ENCODE measurements around the gene MGAT4A. TPM values are rescaled to one million over a fixed set of nuclear protein-coding genes. Genes with fewer than 3 reads are reported as not detected.

The MGAT4A gene
- total RNA-seq, 1 donor from 2014 or later, result 1.7 TPM

DNA sequence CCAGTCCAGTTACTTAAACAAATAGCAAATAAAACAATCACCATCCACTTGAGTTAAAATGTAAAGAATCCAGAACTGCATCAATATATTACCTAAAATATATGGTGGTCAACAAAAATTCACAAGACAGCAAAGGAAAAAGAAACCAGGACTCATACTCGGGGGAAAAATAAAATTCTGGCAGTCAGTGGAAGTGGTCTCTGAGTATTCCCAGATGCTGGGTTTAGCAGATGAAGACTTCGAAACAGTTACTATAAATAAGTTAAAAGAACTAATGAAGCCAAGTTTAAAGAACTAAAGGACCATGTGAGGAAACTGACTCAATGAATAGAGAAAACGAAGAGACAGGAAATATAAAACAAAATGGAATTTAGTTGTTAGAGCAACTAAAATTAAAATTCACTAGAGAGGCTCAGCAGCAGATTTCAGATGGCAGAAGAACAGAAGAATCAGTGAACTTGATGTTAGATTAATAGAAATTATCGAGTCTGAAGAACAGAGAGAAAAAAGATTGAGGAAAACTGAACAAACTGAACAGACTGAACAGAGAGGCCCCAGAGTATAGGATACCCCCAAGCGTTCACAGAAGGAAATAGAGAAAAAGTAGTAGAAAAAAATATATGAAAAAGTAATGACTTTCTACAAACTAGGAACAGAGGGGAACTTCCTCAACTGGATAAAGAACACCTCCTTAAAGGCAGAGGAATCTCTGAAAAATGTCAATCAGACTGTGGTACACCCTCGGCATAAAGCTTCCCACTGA, 27.9 kb downstream of the MGAT4A start:
- no peak for DNase-seq (ENCODE audit: low read depth)
- FAIRE-seq, result no peak
- Histone ChIP-seq H3K4me1 (ENCODE audit: insufficient read depth, low read length) (no peaks in the 10 kb centered on the region), H2AFZ (ENCODE audit: low read depth, low read length) (no peak overlapping the region), H3K27me3 (ENCODE audit: insufficient read depth, low read length) (peaks cover 2% of the 10 kb centered on the region), H3K4me3 (ENCODE audit: insufficient read depth, low read depth, low read length) (no peak overlapping the region), H3K4me2 (ENCODE audit: low read length) (no peak overlapping the region), H3K79me2 (ENCODE audit: insufficient read depth, low read length) (no peaks in the 10 kb centered on the region), H3K9ac (ENCODE audit: low read length) (no peak overlapping the region), H3K9me3 (ENCODE audit: insufficient read depth, low read depth, low read length) (no peaks in the 10 kb centered on the region), H4K20me1 (ENCODE audit: insufficient read depth, low read length) (no peaks in the 10 kb centered on the region), H3K27ac (ENCODE audit: low read depth, low read length) (no peak overlapping the region), H3K36me3 (ENCODE audit: insufficient read depth, low read length) (no peaks in the 10 kb centered on the region)
- peaks cover 2% of the 10 kb centered on the region for H3K9me3 Mint-ChIP-seq (ENCODE audit: unreplicated experiment)
- no peak overlapping the region for H3K27ac Mint-ChIP-seq (ENCODE audit: unreplicated experiment)
- H3K4me3 Mint-ChIP-seq (ENCODE audit: unreplicated experiment), result no peak overlapping the region
- no peaks in the 10 kb centered on the region for H3K36me3 Mint-ChIP-seq (ENCODE audit: low read depth, unreplicated experiment)
- H3K4me1 Mint-ChIP-seq (ENCODE audit: low read depth, unreplicated experiment), result no peaks in the 10 kb centered on the region
- TF ChIP-seq EZH2 (IDR thresholded peaks at IDR 0.05; ENCODE audit: insufficient read depth, low read length), result no peak
- TF ChIP-seq, protein P1, sequence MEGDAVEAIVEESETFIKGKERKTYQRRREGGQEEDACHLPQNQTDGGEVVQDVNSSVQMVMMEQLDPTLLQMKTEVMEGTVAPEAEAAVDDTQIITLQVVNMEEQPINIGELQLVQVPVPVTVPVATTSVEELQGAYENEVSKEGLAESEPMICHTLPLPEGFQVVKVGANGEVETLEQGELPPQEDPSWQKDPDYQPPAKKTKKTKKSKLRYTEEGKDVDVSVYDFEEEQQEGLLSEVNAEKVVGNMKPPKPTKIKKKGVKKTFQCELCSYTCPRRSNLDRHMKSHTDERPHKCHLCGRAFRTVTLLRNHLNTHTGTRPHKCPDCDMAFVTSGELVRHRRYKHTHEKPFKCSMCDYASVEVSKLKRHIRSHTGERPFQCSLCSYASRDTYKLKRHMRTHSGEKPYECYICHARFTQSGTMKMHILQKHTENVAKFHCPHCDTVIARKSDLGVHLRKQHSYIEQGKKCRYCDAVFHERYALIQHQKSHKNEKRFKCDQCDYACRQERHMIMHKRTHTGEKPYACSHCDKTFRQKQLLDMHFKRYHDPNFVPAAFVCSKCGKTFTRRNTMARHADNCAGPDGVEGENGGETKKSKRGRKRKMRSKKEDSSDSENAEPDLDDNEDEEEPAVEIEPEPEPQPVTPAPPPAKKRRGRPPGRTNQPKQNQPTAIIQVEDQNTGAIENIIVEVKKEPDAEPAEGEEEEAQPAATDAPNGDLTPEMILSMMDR (IDR thresholded peaks at IDR 0.05; ENCODE audit: insufficient read depth, low read depth, low read length), result no peak
- peaks cover 3% of the 10 kb centered on the region for H3K27me3 Mint-ChIP-seq (ENCODE audit: low read depth, unreplicated experiment)

DNA sequence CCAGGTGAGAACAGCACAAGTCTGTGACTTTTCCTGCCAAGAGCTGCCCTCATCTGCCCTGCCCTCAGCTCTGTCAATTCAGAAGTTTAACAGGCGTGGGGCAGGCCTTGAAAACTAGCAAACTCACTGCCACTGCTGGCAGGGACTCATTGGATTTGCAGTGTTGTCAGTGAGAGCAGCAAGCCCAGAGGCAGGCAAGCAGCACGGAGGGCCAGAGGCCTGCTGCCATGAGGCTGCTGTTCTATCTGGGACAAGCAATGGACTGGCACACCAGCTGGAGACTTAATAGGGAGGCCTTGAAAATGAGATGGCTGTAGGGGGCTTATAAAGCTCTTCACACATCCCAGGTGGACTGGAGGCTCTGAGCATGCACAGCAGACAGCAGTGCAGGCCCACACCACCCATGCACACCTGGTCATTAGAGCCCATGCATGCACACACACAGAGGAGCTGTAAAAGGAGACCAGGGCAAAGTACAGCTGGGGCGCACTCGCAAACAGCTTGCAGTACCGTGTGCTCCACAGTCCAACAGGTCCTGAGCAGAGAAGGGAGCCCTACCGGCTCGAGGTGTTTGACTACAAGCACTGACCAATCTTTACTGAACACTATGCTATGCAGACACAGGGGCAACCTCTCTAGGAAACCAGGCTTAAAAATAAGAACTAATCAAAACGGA, 28.7 kb downstream of the MGAT4A start:
- FAIRE-seq, result no peak
- Mint-ChIP-seq H3K4me1 (ENCODE audit: low read depth, unreplicated experiment) (no peaks in the 10 kb centered on the region), H3K27ac (ENCODE audit: unreplicated experiment) (no peak overlapping the region), H3K27me3 (ENCODE audit: low read depth, unreplicated experiment) (peaks cover 3% of the 10 kb centered on the region), H3K36me3 (ENCODE audit: low read depth, unreplicated experiment) (no peaks in the 10 kb centered on the region), H3K4me3 (ENCODE audit: unreplicated experiment) (no peak overlapping the region), H3K9me3 (ENCODE audit: unreplicated experiment) (peaks cover 2% of the 10 kb centered on the region)
- Histone ChIP-seq H3K27ac (ENCODE audit: low read depth, low read length) (no peak overlapping the region), H3K27me3 (ENCODE audit: insufficient read depth, low read length) (no peaks in the 10 kb centered on the region), H4K20me1 (ENCODE audit: insufficient read depth, low read length) (no peaks in the 10 kb centered on the region), H3K36me3 (ENCODE audit: insufficient read depth, low read length) (no peaks in the 10 kb centered on the region), H3K4me3 (ENCODE audit: insufficient read depth, low read depth, low read length) (no peak overlapping the region), H3K4me1 (ENCODE audit: insufficient read depth, low read length) (no peaks in the 10 kb centered on the region), H3K9me3 (ENCODE audit: insufficient read depth, low read depth, low read length) (no peaks in the 10 kb centered on the region), H3K4me2 (ENCODE audit: low read length) (no peak overlapping the region), H3K9ac (ENCODE audit: low read length) (no peak overlapping the region), H3K79me2 (ENCODE audit: insufficient read depth, low read length) (no peaks in the 10 kb centered on the region), H2AFZ (ENCODE audit: low read depth, low read length) (no peak overlapping the region)
- no peak for TF ChIP-seq EZH2 (IDR thresholded peaks at IDR 0.05; ENCODE audit: insufficient read depth, low read length)
- TF ChIP-seq, protein P1 (IDR thresholded peaks at IDR 0.05; ENCODE audit: insufficient read depth, low read depth, low read length), result no peak
- DNase-seq (ENCODE audit: low read depth), result no peak

DNA sequence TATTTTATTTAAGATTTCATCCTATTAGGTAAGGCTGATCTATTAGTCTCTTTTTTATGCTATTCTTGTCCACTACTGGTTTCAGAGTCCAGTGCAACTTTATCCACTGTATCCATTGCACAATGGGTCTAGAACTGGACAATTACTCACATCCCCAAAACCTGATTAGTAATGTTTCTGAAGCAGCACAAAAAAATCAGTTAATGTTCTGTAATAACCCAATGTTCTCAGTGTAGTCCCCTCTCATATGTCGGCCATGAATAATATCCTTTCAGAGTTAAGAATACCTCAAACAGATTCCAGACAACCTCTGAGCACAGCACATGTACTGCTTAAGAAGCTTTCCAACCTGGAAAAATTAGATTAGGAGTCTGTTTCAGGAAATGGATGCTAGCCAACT, 29.7 kb downstream of the MGAT4A start:
- TF ChIP-seq, protein P1 (IDR thresholded peaks at IDR 0.05; ENCODE audit: insufficient read depth, low read depth, low read length), result no peak
- TF ChIP-seq EZH2 (IDR thresholded peaks at IDR 0.05; ENCODE audit: insufficient read depth, low read length), result no peak
- H3K79me2 ChIP-seq (ENCODE audit: insufficient read depth, low read length), result no peaks in the 10 kb centered on the region
- Mint-ChIP-seq H3K27me3 (ENCODE audit: low read depth, unreplicated experiment) (peaks cover 3% of the 10 kb centered on the region), H3K4me3 (ENCODE audit: unreplicated experiment) (no peak overlapping the region), H3K9me3 (ENCODE audit: unreplicated experiment) (peaks cover 2% of the 10 kb centered on the region), H3K4me1 (ENCODE audit: low read depth, unreplicated experiment) (no peaks in the 10 kb centered on the region), H3K36me3 (ENCODE audit: low read depth, unreplicated experiment) (no peaks in the 10 kb centered on the region), H3K27ac (ENCODE audit: unreplicated experiment) (no peak overlapping the region)
- no peaks in the 10 kb centered on the region for H4K20me1 ChIP-seq (ENCODE audit: insufficient read depth, low read length)
- no peak overlapping the region for H3K27ac ChIP-seq (ENCODE audit: low read depth, low read length)
- no peaks in the 10 kb centered on the region for H3K36me3 ChIP-seq (ENCODE audit: insufficient read depth, low read length)
- no peak for DNase-seq (ENCODE audit: low read depth)
- no peak overlapping the region for H3K9ac ChIP-seq (ENCODE audit: low read length)
- no peak overlapping the region for H2AFZ ChIP-seq (ENCODE audit: low read depth, low read length)
- H3K4me1 ChIP-seq (ENCODE audit: insufficient read depth, low read length), result no peaks in the 10 kb centered on the region
- no peak overlapping the region for H3K4me3 ChIP-seq (ENCODE audit: insufficient read depth, low read depth, low read length)
- no peak overlapping the region for H3K4me2 ChIP-seq (ENCODE audit: low read length)
- no peak for FAIRE-seq
- H3K9me3 ChIP-seq (ENCODE audit: insufficient read depth, low read depth, low read length), result no peaks in the 10 kb centered on the region
- H3K27me3 ChIP-seq (ENCODE audit: insufficient read depth, low read length), result no peaks in the 10 kb centered on the region

Measured in astrocyte (in vitro differentiated cells and primary cell).